AG20443 (cell line): Measurements from ENCODE around the gene COLEC12.

Experiments used
- DNase-seq: peaks from one replicate; pipeline ENCODE4 v3.0.0; 2012; ENCODE audit warnings: low spot score, mixed read lengths

COLEC12 gene

DNA sequence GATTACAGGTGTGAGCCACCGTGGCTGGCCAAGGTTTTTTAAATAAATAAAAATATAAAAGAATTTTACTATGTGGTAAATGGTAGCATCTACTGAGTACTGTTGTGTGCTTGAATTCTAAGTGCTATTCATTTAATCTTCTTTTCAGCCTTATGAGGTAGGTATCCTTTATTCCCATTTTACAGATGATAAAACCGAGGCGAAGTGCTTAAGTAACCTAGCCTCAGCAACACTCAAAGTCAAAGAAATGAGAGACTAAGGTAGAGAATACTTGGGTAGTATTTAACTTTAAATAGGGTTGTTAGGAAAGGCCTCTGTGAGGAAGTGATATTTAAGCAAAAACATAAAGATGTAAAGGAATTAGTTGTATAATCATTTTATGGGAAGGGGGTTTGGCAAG, 227.0 kb downstream of the COLEC12 start:
- DNase-seq, result no peak

DNA sequence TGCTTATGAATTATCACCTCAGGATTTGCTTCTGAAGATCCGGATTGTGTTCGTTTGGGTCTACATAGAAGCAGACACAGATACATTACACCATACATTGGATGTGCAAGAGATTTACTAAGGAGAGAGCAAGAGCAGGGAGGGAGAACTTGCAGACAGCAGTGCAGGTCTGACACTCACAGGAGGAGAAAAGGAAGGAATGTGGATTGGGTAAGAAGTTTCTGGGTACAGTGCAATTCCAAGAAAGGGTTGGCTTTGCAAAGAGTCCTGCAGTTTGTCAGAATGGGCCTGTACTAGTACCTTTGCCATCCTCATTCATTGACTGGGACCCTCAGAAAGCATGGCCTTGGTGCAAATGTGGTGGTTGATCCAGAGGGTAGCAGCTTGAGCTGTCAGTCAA, 227.9 kb downstream of the COLEC12 start:
- DNase-seq, result no peak

- no peak for DNase-seq
These were observed 230.9 kb downstream of the COLEC12 start for GRCh38 chr18:269480-270095.

DNA sequence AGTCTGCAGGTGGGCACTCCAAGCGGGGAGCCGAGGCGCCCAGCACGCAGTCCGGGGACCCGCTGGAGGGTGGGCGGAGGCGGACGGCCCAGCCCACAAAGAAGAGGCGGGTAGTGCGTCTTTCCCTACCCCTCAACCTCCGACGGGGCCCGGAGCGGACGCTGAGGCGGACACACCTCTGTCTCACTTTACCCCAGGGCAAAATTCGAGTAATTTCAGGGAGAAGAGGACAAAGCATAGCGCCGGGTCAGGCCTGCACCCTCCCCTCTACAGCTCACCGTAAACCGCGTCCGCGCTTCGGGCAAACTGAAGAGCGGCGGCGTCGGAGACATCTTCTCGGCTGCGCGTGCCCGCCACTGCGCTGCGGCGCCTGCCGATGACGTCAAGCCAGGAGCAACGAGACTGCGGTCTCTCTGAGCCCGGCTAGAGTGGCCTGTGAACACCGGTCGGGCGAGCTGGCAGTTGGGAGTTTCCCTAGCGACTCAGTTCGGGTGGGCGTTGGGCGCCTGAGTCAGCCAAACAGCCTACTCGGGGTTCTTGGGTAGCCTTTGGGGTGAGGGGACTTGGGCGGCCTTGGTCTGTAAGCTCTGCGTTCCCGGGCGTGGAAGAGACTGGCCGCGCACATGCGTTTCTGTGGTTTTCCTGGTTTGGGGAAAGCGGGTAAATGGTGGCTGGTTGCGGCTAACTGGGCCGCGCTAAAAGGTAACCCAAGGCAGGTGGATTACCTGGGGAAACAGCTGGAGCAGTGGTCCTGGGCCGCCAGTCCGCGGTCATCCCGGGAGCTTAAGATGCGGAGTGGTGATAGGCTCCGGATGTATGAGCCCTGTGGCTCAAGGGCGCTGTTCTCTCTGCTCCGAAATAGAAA, 232.6 kb downstream of the COLEC12 start, which contains the start of gene THOC1:
Gene THOC1, minus strand, starts transcription at position 360 of the 865 bp plus-strand sequence. Its CDS starts 28 bp downstream, at position 332.
- peak; percentile 98 for DNase-seq

- no peak for DNase-seq
These were observed 233.2 kb downstream of the COLEC12 start for GRCh38 chr18:267380-267687.
